Measurements from ENCODE around the gene APELA. TPM values are rescaled to one million over a fixed set of nuclear protein-coding genes. Genes with fewer than 3 reads are reported as not detected.

APELA gene
- not detected in 5 replicates for total RNA-seq (2022; extraction: Qiagen RNA extraction; ENCODE audit: low read depth)

GRCh38 chr4:164876700-164877324 is at the start of gene APELA:
APELA (plus strand) TSS chr4:164877178; CDS start chr4:164877332, 154 bp downstream.

Other genes starting within 250 kb of the APELA start
- 0.02 to 0.11 TPM (median 0.07 TPM) in 3 of 5 replicates, not detected in the others for gene SMIM31, start 123.0 kb upstream of the APELA start, total RNA-seq (2022; extraction: Qiagen RNA extraction; ENCODE audit: low read depth)
- not detected in 5 replicates for gene TRIM61, start 100.5 kb downstream of the APELA start, total RNA-seq (2022; extraction: Qiagen RNA extraction; ENCODE audit: low read depth)
- gene TRIM60, start 154.8 kb downstream of the APELA start, total RNA-seq (2022; extraction: Qiagen RNA extraction; ENCODE audit: low read depth): not detected in 5 replicates
- not detected in 5 replicates for gene TRIM75, start 176.7 kb downstream of the APELA start, total RNA-seq (2022; extraction: Qiagen RNA extraction; ENCODE audit: low read depth)
- gene TMEM192, start 235.7 kb downstream of the APELA start, total RNA-seq (2022; extraction: Qiagen RNA extraction; ENCODE audit: low read depth): 8.3 to 9.8 TPM (median 8.9 TPM) in 5 replicates